ENCODE data around the gene NPAS4.
A peak's percentile ranks its signal among the peaks of the same experiment; 100 is the strongest.

Gene NPAS4

GRCh38 chr11:66414120-66414934 lies 6.5 kb upstream of the NPAS4 start:
- Histone ChIP-seq H3K27ac (ENCODE audit: low read length) (no peak overlapping the region), H3K27me3 (ENCODE audit: low read depth, low read length) (peaks cover 19% of the 10 kb centered on the region), H3K4me3 (ENCODE audit: low read length) (no peak overlapping the region)

GRCh38 chr11:66415423-66415822 lies 5.4 kb upstream of the NPAS4 start:
- Histone ChIP-seq H3K79me2 (ENCODE audit: low read length) (no peaks in the 10 kb centered on the region), H2AFZ (ENCODE audit: low read depth, low read length) (no peak overlapping the region), H3K4me3 (ENCODE audit: low read length) (no peak overlapping the region), H3K36me3 (replicated peaks; ENCODE audit: low read depth, low read length) (no peaks in the 10 kb centered on the region), H3K4me1 (ENCODE audit: low read length) (0 out of 2 replicates have a peak, but pooled peaks cover 6% of the 10 kb centered on the region), H4K20me1 (ENCODE audit: insufficient read depth, low read length) (peaks cover 31% of the 10 kb centered on the region), H3K27me3 (ENCODE audit: low read depth, low read length) (peaks cover 19% of the 10 kb centered on the region), H3K4me2 (ENCODE audit: low read length) (no peak overlapping the region), H3K9ac (ENCODE audit: low read length) (no peak overlapping the region), H3K27ac (ENCODE audit: low read length) (no peak overlapping the region), H3K9me3 (ENCODE audit: insufficient read depth, low read length) (no peaks in the 10 kb centered on the region)
- no peak for TF ChIP-seq EZH2phosphoT487 (IDR thresholded peaks at IDR 0.05; ENCODE audit: low read depth)

More at GRCh38 chr11:66414120-66414934, 6.5 kb upstream of the NPAS4 start:
- H3K9me3 ChIP-seq (ENCODE audit: insufficient read depth, low read length) = no peaks in the 10 kb centered on the region
- H2AFZ ChIP-seq (ENCODE audit: low read depth, low read length) = no peak overlapping the region
- no peaks in the 10 kb centered on the region for H3K36me3 ChIP-seq (replicated peaks; ENCODE audit: low read depth, low read length)
- peaks cover 28% of the 10 kb centered on the region for H4K20me1 ChIP-seq (ENCODE audit: insufficient read depth, low read length)
- H3K4me2 ChIP-seq (ENCODE audit: low read length) = no peak overlapping the region
- H3K4me1 ChIP-seq (ENCODE audit: low read length) = peaks cover 8% of the 10 kb centered on the region
- no peak overlapping the region for H3K9ac ChIP-seq (ENCODE audit: low read length)
- no peaks in the 10 kb centered on the region for H3K79me2 ChIP-seq (ENCODE audit: low read length)
- TF ChIP-seq EZH2phosphoT487 (IDR thresholded peaks at IDR 0.05; ENCODE audit: low read depth) (no peak), CTCF (IDR thresholded peaks at IDR 0.05; ENCODE audit: low read depth, low read length) (no peak)

- H3K4me2 ChIP-seq (ENCODE audit: low read length) = no peak overlapping the region
- TF ChIP-seq EZH2phosphoT487 (IDR thresholded peaks at IDR 0.05; ENCODE audit: low read depth) (no peak), CTCF (IDR thresholded peaks at IDR 0.05; ENCODE audit: low read depth, low read length) (no peak)
Observed at GRCh38 chr11:66417000-66417399, 3.8 kb upstream of the NPAS4 start.

GRCh38 chr11:66418168-66418985 lies 2.5 kb upstream of the NPAS4 start:
- Histone ChIP-seq H3K4me3 (ENCODE audit: low read length) (no peak overlapping the region), H3K79me2 (ENCODE audit: low read length) (no peaks in the 10 kb centered on the region), H3K9me3 (ENCODE audit: insufficient read depth, low read length) (no peaks in the 10 kb centered on the region), H2AFZ (ENCODE audit: low read depth, low read length) (no peak overlapping the region), H3K36me3 (replicated peaks; ENCODE audit: low read depth, low read length) (no peaks in the 10 kb centered on the region), H3K4me1 (ENCODE audit: low read length) (0 out of 2 replicates have a peak, but pooled peaks cover 6% of the 10 kb centered on the region), H3K4me2 (ENCODE audit: low read length) (no peak overlapping the region), H3K27ac (ENCODE audit: low read length) (no peak overlapping the region), H3K9ac (ENCODE audit: low read length) (no peak overlapping the region), H4K20me1 (ENCODE audit: insufficient read depth, low read length) (peaks cover 47% of the 10 kb centered on the region), H3K27me3 (ENCODE audit: low read depth, low read length) (peaks cover 19% of the 10 kb centered on the region)
- peak; percentile 47 for TF ChIP-seq CTCF (IDR thresholded peaks at IDR 0.05; ENCODE audit: low read depth, low read length)
- no peak for TF ChIP-seq EZH2phosphoT487 (IDR thresholded peaks at IDR 0.05; ENCODE audit: low read depth)

More at GRCh38 chr11:66417000-66417399, 3.8 kb upstream of the NPAS4 start:
- no peak overlapping the region for H3K4me3 ChIP-seq (ENCODE audit: low read length)
- H3K27ac ChIP-seq (ENCODE audit: low read length) = no peak overlapping the region
- peaks cover 42% of the 10 kb centered on the region for H4K20me1 ChIP-seq (ENCODE audit: insufficient read depth, low read length)
- H3K9me3 ChIP-seq (ENCODE audit: insufficient read depth, low read length) = no peaks in the 10 kb centered on the region
- no peaks in the 10 kb centered on the region for H3K79me2 ChIP-seq (ENCODE audit: low read length)
- peaks cover 19% of the 10 kb centered on the region for H3K27me3 ChIP-seq (ENCODE audit: low read depth, low read length)
- H3K36me3 ChIP-seq (replicated peaks; ENCODE audit: low read depth, low read length) = no peaks in the 10 kb centered on the region
- H3K9ac ChIP-seq (ENCODE audit: low read length) = no peak overlapping the region
- H3K4me1 ChIP-seq (ENCODE audit: low read length) = 0 out of 2 replicates have a peak, but pooled peaks cover 6% of the 10 kb centered on the region
- H2AFZ ChIP-seq (ENCODE audit: low read depth, low read length) = no peak overlapping the region

All from OCI-LY3 (cell line).